ENCODE results near the gene EBLN2.

The EBLN2 gene

GRCh38 chr3:73101881-73102280 lies 40.4 kb downstream of the EBLN2 start:
- no peak for DNase-seq (ENCODE audit: low read depth in 2 of 3, low spot score in 1 of 3)

- DNase-seq (ENCODE audit: low read depth in 2 of 3, low spot score in 1 of 3): no peak
Measured at GRCh38 chr3:73107215-73107614, 45.8 kb downstream of the EBLN2 start.

- DNase-seq (ENCODE audit: low read depth in 2 of 3, low spot score in 1 of 3): no peak
Measured at GRCh38 chr3:73107676-73108187, 46.3 kb downstream of the EBLN2 start.

GRCh38 chr3:73108750-73109149 lies 47.3 kb downstream of the EBLN2 start:
- no peak for DNase-seq (ENCODE audit: low read depth in 2 of 3, low spot score in 1 of 3)

GRCh38 chr3:73110530-73110929 lies 49.1 kb downstream of the EBLN2 start:
- DNase-seq (ENCODE audit: low read depth in 2 of 3, low spot score in 1 of 3): no peak
